ENCODE measurements around the gene PPP1R12C.
"Not testable (repeated sequence)": the region's sequence is repeated elsewhere in the genome, so short reads cannot be mapped to it uniquely, and the experiment has no call there.

The PPP1R12C gene

DNA sequence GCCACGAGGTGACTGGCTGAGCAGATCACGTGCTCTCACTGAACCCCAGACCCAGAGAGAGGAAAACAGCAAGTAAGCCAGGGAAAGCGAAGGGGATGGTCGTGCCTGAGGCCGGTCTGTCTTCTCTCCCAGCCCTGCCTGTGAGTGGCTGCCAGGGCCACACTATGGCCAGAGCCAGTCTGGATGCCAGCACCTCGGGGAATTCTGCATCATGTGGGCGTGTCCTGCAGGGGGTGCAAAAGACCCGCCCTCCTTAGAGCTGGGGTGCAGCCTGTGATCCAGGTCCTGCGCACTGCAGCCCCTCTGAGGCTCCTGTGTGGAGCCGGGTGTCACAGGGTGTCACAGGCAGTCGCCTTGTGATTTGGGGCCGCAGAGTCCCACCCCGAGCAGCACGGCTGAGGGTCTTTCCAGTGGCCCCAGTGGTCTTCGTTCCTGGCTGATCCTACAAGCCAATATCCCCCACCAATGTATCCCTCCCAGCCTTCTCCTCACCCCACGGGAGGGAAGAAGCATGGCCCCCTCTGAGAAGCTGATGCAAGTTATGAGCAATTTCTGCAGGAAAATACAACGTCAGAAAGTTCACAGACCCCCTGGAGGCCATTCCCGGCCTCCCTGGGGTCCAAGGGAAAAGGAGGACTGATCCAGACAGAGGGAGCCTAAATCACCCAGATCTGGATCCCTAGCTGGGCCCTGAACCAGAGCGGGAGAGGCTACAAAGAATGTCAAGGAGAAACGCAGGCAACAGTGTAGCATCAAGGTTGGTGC lies 7.7 kb downstream of the PPP1R12C start:
- TF ChIP-seq, protein P1, sequence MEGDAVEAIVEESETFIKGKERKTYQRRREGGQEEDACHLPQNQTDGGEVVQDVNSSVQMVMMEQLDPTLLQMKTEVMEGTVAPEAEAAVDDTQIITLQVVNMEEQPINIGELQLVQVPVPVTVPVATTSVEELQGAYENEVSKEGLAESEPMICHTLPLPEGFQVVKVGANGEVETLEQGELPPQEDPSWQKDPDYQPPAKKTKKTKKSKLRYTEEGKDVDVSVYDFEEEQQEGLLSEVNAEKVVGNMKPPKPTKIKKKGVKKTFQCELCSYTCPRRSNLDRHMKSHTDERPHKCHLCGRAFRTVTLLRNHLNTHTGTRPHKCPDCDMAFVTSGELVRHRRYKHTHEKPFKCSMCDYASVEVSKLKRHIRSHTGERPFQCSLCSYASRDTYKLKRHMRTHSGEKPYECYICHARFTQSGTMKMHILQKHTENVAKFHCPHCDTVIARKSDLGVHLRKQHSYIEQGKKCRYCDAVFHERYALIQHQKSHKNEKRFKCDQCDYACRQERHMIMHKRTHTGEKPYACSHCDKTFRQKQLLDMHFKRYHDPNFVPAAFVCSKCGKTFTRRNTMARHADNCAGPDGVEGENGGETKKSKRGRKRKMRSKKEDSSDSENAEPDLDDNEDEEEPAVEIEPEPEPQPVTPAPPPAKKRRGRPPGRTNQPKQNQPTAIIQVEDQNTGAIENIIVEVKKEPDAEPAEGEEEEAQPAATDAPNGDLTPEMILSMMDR (IDR thresholded peaks at IDR 0.05; ENCODE audit: control insufficient read depth, extremely low read depth, insufficient read depth): no peak
- H3K4me3 ChIP-seq (ENCODE audit: low read depth, low read length): no peak overlapping the region
- DNase-seq (ENCODE audit: low read depth): no peak

DNA sequence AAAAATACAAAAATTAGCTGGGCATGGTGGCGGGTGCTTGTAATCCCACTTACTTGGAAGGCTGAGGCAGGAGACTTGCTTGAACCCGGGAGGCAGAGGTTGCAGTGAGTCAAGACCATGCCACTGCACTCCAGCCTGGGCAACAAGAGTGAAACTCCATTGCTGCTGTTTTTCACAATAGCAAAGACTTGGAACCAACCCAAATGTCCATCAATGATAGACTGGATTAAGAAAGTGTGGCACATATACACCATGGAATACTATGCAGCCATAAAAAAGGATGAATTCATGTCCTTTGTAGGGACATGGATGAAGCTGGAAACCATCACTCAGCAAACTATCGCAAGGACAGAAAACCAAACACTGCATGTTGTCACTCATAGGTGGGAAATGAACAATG lies 10.2 kb downstream of the PPP1R12C start:
- not testable (repeated sequence) for H3K4me3 ChIP-seq (ENCODE audit: low read depth, low read length); DNase-seq (ENCODE audit: low read depth)

DNA sequence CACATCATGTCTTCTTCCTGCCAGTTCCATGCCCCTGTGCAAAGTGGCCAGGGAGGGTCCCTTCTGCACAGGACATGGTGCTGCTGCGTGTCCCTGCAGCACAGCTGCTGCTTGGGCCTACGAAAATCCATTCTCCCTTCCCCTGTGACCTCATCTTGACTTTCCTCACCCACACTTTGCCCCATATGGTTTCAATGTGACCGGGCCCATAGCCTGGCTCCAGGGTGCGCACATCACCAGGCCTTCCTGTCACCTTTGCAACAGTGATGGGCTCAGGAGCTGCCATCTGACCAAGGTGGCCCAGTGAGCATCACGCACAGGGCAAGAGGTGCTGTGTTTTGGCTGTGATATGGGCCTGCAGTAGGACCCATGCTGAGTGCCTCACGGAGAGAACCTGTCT lies 10.8 kb downstream of the PPP1R12C start:
- TF ChIP-seq, protein P1 (IDR thresholded peaks at IDR 0.05; ENCODE audit: control insufficient read depth, extremely low read depth, insufficient read depth): no peak
- no peak overlapping the region for H3K4me3 ChIP-seq (ENCODE audit: low read depth, low read length)
- DNase-seq (ENCODE audit: low read depth): no peak

DNA sequence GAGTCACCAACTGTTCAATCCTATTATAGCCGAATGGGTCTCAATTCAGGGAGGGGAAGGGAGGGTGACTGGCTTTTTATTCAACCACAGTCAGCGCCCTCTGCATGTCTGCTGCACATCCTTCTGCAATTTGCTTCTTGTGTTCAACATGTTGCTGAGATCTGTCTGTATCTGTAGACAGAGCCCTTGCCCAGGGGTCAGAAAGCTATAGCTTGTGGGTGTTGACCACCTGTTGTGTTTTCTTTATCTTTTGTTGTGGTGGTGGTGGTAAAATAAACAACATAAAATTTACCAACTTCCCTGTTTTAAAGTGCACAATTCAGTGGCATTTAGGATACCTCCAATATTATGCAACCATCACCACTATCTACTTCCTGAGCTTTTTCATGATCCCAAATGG lies 12.2 kb downstream of the PPP1R12C start:
- no peak for DNase-seq (ENCODE audit: low read depth)
- TF ChIP-seq, protein P1 (IDR thresholded peaks at IDR 0.05; ENCODE audit: control insufficient read depth, extremely low read depth, insufficient read depth): no peak
- H3K4me3 ChIP-seq (ENCODE audit: low read depth, low read length): no peak overlapping the region

DNA sequence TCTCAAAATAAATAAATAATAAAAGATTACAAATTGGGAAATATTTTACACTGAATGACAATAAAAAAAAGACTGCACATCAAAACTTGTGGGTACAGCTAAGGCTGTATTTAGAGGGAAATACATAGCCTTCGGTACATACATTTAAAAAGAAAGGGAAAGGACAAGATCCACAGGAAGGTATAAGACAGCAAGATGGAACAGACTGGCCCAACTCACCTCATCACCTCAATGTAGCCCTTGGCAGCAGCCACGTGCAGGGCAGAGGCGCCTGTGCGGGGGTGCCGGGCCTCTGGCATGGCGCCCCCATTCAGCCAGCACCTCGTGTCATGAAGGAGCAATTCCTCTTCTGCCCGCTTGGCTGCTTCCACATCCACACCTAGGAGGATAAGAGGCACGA lies 14.2 kb downstream of the PPP1R12C start:
- H3K4me3 ChIP-seq (ENCODE audit: low read depth, low read length): no peak overlapping the region
- no peak for DNase-seq (ENCODE audit: low read depth)
- TF ChIP-seq, protein P1 (IDR thresholded peaks at IDR 0.05; ENCODE audit: control insufficient read depth, extremely low read depth, insufficient read depth): no peak

GRCh38 chr19:55101261-55101660 lies 16.2 kb downstream of the PPP1R12C start:
- H3K4me3 ChIP-seq (ENCODE audit: low read depth, low read length): no peak overlapping the region
- TF ChIP-seq, protein P1 (IDR thresholded peaks at IDR 0.05; ENCODE audit: control insufficient read depth, extremely low read depth, insufficient read depth): no peak
- no peak for DNase-seq (ENCODE audit: low read depth)

- H3K4me3 ChIP-seq (ENCODE audit: low read depth, low read length): no peak overlapping the region
- TF ChIP-seq, protein P1 (IDR thresholded peaks at IDR 0.05; ENCODE audit: control insufficient read depth, extremely low read depth, insufficient read depth): peak; percentile 18; the same call in 1 of the 2 replicates
- DNase-seq (ENCODE audit: low read depth): no peak
Measured at GRCh38 chr19:55099557-55100506, 17.6 kb downstream of the PPP1R12C start.

All from LNCaP clone FGC (cell line).